Smooth muscle cell of the brain vasculature (primary cell): ENCODE results near the gene DPP4.
"Not testable (repeated sequence)": the region's sequence is repeated elsewhere in the genome, so short reads cannot be mapped to it uniquely, and the experiment has no call there.

ENCODE experiments used
- DNase-seq: peaks from one replicate; pipeline ENCODE4 v3.0.0-alpha.2; 2012; ENCODE audit warnings: low read depth, low spot score

DPP4 gene

DNA sequence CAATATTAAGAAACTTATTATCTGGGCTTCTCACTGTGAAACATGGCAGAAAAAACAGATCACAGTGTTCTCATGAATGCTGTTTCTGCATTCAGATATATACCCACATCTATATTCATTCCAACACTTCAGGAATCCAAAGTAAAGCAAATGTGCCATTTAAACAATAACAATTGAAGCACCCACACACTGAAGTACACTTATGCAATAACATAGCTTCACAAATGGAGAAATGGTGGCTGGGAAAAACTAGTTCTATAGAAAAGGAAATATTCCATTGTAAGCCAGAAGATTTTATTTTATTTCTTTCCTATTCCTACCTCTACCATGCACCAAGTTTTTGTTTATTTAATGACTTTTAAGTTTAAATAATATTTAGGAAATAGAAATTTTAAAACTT, 111.9 kb downstream of the DPP4 start:
- DNase-seq = no peak

DNA sequence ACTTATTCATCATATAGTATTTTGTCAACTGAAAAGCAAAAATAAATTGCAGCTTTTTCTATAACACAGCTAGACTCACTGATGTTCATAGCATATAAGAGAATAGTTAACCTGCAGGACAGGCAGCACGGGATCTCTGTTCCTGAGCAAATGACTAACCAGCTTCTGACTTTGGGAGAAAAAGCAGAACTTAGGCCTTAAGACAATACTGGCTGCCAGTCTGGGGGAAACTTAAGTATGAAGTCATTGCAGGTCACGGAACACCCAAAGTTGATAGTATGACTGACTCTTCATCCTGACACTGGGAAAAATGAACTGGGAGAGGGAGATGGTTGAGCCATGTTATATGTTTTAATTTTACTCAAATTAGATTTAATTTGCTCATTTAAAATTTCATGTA, 113.0 kb downstream of the DPP4 start:
- no peak for DNase-seq

DNA sequence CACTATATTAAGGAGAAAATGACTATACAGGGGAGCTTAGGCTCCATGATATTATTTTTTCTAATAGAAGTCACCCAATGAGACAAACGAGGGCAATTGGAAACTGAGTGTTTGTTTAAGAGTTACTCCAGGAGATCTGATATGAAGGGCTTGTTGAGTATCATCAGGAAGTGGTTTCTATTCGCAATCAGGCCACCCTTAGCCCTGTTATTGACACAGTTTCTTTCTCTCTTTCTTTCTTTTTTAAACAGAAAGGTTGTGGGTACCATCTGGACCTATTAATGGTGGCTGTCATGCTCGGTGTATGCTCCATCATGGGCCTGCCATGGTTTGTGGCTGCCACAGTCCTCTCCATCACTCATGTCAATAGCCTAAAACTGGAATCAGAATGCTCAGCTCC, 117.3 kb downstream of the DPP4 start:
- DNase-seq = no peak

DNA sequence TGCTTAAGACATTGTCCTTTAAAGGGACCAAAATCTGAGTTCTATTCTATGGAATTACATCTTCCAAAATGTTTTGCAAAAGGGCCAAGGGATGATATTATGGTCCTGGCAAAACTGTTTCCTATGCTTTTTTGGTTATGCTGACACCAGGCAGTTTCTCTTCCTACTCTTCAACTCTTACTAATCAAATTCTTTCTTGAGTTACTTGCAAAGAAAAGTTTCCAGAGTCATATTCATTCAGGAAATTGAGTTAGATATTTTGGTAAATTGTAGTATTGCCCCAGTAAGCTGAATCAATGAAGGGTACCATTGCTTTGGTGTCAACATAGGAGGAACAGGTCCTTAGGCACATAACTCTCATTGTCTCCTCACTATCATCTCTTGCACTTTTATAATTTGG, 118.8 kb downstream of the DPP4 start:
- no peak for DNase-seq

DNA sequence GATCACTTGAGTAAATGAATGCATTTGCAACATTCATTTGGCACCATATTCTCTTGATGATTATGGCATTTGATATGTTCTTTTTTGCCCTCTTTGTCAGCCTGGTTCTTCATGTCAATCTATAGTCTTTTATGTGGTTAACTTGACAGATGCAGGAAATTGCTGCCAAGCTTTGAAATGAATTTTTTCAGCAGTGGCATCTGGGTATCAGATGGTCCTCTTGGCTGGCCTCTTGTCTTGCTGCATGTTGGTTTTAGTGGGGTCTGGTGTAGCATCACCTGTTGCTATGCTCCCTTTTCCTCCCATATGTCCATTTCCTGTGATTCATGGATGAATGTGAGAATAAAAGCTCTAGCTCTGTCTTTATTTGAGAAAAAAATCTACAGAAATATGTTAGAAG, 119.9 kb downstream of the DPP4 start:
- no peak for DNase-seq

DNA sequence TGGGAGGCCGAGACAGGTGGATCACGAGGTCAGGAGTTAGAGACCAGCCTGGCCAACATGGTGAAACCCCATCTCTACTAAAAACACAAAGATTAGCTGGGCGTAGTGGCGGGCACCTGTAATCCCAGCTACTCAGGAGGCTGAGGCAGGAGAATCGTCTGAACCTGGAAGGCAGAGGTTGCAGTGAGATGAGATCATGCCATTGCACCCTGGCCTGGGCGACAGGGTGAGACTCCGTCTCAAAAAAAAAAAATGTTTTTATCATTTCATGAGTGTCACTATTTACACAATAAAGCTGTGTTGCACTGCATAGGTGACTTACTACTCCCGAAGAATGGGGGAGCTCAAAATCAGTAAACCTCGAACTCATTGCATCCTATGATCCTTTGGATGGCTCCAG, 120.6 kb downstream of the DPP4 start:
- not testable (repeated sequence) for DNase-seq

DNA sequence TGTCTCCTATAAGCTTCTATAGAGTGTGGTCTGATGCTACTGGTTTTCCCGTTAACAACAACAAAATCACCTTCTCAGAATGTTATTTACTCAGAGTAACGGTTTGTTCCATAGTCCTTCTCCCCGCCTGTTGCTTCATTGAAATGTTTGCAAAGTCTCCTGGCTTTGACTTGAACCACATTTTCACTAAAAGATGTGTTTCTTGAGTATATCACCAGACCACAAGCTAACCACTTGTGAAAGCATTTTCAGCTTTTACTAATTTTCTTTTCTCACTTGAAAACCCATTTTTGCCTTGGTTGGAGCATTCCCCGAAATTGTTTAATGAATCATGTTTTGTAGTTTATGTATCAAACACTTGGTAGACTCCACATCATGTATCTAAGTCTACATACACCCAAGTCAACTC, 121.2 kb downstream of the DPP4 start:
- DNase-seq = no peak

DNA sequence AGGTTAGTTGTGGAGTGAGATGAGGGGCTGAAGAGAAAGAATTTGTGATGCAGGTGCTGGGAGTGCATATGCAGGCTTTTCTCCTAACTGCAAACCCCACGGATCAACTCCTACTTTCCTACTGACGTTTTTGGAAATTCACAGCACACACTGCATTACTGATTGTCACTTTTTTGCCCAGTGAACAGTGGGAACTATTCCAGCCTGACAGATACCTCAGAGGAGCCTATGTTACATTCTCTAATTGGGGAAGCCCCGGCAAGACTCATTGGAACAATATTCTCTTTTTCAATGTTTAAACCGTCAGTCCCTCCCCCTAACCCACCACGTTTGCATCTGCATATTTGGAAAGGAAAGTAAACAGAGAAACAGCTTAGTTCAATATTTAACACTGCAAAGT, 126.2 kb downstream of the DPP4 start:
- DNase-seq = no peak

DNA sequence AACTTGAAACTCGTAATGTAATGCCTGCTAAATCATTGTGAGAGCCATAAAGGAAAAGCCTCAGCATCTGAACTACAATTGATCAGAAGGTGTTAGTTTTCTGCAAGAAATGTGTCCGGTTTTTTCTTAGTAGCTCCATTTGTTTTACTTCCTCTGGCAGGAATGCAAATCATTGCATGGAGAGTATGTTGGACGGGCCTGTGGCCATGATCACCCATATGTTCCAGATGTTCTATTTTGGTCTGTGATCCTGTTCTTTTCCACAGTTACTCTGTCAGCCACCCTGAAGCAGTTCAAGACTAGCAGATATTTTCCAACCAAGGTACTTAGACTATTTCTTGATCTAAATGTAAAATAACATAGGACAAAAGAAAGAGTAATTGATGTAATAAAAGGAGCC, 126.6 kb downstream of the DPP4 start:
- DNase-seq = no peak

DNA sequence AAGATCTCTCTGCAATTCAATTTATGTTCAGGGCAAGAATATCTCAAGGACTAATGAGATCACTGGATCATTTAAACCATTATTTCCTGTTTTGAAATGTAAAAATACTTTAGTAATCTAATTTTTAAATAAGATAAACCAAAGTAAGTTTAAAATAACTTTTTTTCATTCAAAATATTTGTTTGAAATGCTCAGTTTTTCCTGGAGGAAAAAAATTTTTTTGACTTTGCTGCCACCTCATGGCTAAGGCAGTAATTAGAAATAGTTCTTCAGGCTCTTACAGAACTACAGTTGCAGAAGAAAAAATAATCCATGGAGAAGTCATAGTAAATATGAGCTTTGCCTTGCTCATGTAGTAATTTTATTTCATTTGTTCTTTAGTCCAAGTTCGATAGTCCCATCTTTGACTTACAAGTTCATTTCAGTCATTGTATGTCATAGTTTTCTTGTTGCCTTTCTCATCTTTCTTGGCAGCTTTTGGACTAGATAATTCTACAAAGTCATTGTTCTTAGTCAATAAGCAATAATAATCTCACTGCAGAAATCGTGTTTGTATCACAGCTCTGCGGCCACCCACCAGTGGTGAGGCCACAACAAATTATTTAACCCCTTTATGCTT, 127.4 kb downstream of the DPP4 start:
- DNase-seq = peak; percentile 7

DNA sequence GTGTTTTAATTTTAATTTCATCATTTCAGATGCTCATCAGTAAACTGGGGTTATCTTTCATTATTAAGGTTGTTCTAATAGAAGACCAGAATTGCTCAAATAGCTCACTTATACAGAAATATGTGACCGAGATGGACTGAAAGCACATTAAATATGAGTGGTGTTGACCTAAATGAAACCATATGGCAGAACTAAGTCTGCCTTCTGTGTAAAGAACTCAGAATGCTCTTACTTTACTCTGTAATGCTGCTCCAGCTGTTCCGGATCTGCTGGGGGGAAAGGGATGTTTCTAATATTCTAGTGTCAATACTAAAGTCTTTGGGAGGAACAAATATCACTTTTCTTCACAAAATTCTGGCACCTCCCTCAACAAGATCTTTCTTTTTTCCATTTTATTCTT, 131.0 kb downstream of the DPP4 start:
- no peak for DNase-seq
